ENCODE results near the gene THUMPD3. TPM values are rescaled to one million over a fixed set of nuclear protein-coding genes. Genes with fewer than 3 reads are reported as not detected.

Gene THUMPD3
- total RNA-seq, 1 donor from 2014 or later = 56.8 TPM

DNA sequence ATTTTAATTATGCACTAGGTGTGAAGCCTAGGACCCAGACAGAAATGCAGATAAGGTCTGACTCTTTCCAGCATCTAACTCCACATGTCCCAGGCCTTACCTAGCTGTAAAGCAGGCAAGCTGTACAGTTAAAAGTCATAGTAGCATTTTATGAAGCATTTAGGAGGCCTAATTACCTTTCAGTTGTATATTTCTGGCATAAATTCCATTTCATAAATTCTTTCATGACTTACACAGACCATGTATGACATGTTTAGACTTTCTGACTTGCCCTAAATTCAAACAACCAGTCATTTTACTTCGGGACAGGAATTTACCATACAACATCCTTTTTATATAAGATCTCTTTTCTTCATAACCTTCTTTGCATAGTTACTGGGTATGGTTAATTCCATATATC is 35.3 kb upstream of the THUMPD3 start:
- Mint-ChIP-seq H3K9me3 (peaks cover 11% of the 10 kb centered on the region), H3K27me3 (no peaks in the 10 kb centered on the region)

GRCh38 chr3:9330166-9330703 is 32.6 kb upstream of the THUMPD3 start:
- peaks cover 12% of the 10 kb centered on the region for H3K4me1 Mint-ChIP-seq (ENCODE audit: unreplicated experiment)
- TF ChIP-seq, protein P1, sequence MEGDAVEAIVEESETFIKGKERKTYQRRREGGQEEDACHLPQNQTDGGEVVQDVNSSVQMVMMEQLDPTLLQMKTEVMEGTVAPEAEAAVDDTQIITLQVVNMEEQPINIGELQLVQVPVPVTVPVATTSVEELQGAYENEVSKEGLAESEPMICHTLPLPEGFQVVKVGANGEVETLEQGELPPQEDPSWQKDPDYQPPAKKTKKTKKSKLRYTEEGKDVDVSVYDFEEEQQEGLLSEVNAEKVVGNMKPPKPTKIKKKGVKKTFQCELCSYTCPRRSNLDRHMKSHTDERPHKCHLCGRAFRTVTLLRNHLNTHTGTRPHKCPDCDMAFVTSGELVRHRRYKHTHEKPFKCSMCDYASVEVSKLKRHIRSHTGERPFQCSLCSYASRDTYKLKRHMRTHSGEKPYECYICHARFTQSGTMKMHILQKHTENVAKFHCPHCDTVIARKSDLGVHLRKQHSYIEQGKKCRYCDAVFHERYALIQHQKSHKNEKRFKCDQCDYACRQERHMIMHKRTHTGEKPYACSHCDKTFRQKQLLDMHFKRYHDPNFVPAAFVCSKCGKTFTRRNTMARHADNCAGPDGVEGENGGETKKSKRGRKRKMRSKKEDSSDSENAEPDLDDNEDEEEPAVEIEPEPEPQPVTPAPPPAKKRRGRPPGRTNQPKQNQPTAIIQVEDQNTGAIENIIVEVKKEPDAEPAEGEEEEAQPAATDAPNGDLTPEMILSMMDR (conservative IDR thresholded peaks at IDR 0.05) = no peak
- peaks cover 11% of the 10 kb centered on the region for H3K9me3 Mint-ChIP-seq
- no peaks in the 10 kb centered on the region for H3K27me3 Mint-ChIP-seq
- H3K4me3 Mint-ChIP-seq = no peak overlapping the region
- H3K27ac Mint-ChIP-seq = no peak overlapping the region
- no peaks in the 10 kb centered on the region for H3K36me3 Mint-ChIP-seq
- DNase-seq (ENCODE audit: extremely low spot score, unreplicated experiment) = no peak

More for the DNA sequence above, 35.3 kb upstream of the THUMPD3 start:
- H3K4me1 Mint-ChIP-seq (ENCODE audit: unreplicated experiment) = peaks cover 2% of the 10 kb centered on the region
- no peak for DNase-seq (ENCODE audit: extremely low spot score, unreplicated experiment)
- no peaks in the 10 kb centered on the region for H3K36me3 Mint-ChIP-seq
- no peak overlapping the region for H3K4me3 Mint-ChIP-seq
- TF ChIP-seq, protein P1 (conservative IDR thresholded peaks at IDR 0.05) = no peak
- no peak overlapping the region for H3K27ac Mint-ChIP-seq

GRCh38 chr3:9331171-9331570 is 31.7 kb upstream of the THUMPD3 start:
- Mint-ChIP-seq H3K36me3 (no peaks in the 10 kb centered on the region), H3K9me3 (peaks cover 11% of the 10 kb centered on the region), H3K4me1 (ENCODE audit: unreplicated experiment) (peaks cover 12% of the 10 kb centered on the region), H3K4me3 (no peak overlapping the region), H3K27me3 (no peaks in the 10 kb centered on the region), H3K27ac (no peak overlapping the region)
- no peak for DNase-seq (ENCODE audit: extremely low spot score, unreplicated experiment)
- TF ChIP-seq, protein P1 (conservative IDR thresholded peaks at IDR 0.05) = no peak

- no peaks in the 10 kb centered on the region for H3K27me3 Mint-ChIP-seq
- H3K36me3 Mint-ChIP-seq = no peaks in the 10 kb centered on the region
- H3K4me3 Mint-ChIP-seq = no peak overlapping the region
- no peak overlapping the region for H3K27ac Mint-ChIP-seq
- no peak for DNase-seq (ENCODE audit: extremely low spot score, unreplicated experiment)
- peaks cover 12% of the 10 kb centered on the region for H3K4me1 Mint-ChIP-seq (ENCODE audit: unreplicated experiment)
- H3K9me3 Mint-ChIP-seq = peaks cover 6% of the 10 kb centered on the region
- TF ChIP-seq, protein P1 (conservative IDR thresholded peaks at IDR 0.05) = no peak
Measured at GRCh38 chr3:9332250-9333030, 30.4 kb upstream of the THUMPD3 start.

GRCh38 chr3:9339761-9340471 is 22.9 kb upstream of the THUMPD3 start:
- Mint-ChIP-seq H3K27me3 (no peaks in the 10 kb centered on the region), H3K4me3 (no peak overlapping the region), H3K36me3 (peaks cover 4% of the 10 kb centered on the region), H3K9me3 (peaks cover 11% of the 10 kb centered on the region), H3K4me1 (ENCODE audit: unreplicated experiment) (peaks cover 27% of the 10 kb centered on the region), H3K27ac (peak overlapping the region; percentile 63)
- TF ChIP-seq, protein P1 (conservative IDR thresholded peaks at IDR 0.05) = no peak
- DNase-seq (ENCODE audit: extremely low spot score, unreplicated experiment) = no peak
